HepG2 (cell line): Measurements from ENCODE around the gene NKX3-2. TPM values are rescaled to one million over a fixed set of nuclear protein-coding genes. Genes with fewer than 3 reads are reported as not detected.

Experiments used
- AKNA ChIP-seq: sonication (generic); formaldehyde crosslinking; IDR thresholded peaks from 2 replicates; pipeline ENCODE4 v1.4.0; 2020; ENCODE audit warnings: missing genetic modification reagents, borderline replicate concordance
- ELF3 ChIP-seq: IDR thresholded peaks from 2 replicates; pipeline ENCODE4 v1.6.1; 2016; ENCODE audit warnings: missing genetic modification reagents, missing compliant biosample characterization
- FOXA3 ChIP-seq: IDR thresholded peaks from 2 replicates; pipeline ENCODE4 v1.6.1; 2016; ENCODE audit warnings: missing genetic modification reagents, missing compliant biosample characterization
- GFI1 ChIP-seq: sonication (generic); formaldehyde crosslinking; IDR thresholded peaks from 2 replicates; pipeline ENCODE4 v1.5.0; 2020; ENCODE audit warnings: missing genetic modification reagents, mild to moderate bottlenecking, borderline replicate concordance
- KDM2A ChIP-seq: sonication (generic); formaldehyde crosslinking; IDR thresholded peaks from 2 replicates; pipeline ENCODE4 v1.4.0; 2020; ENCODE audit warnings: low read depth, missing genetic modification reagents, borderline replicate concordance
- KDM5A ChIP-seq: fragments of 200-600 bp; sonication (generic); IDR thresholded peaks from 2 replicates; pipeline ENCODE4 v1.7.0; 2018; ENCODE audit warnings: antibody characterized with exemption, mild to moderate bottlenecking, low read length, borderline replicate concordance
- MED1 ChIP-seq: sonication (generic); formaldehyde crosslinking; IDR thresholded peaks from 2 replicates; pipeline ENCODE4 v1.4.0; 2020; ENCODE audit warnings: missing genetic modification reagents
- NCOA2 ChIP-seq: sonication (generic); formaldehyde crosslinking; IDR thresholded peaks from 2 replicates; pipeline ENCODE4 v1.8.0; 2022; ENCODE audit warnings: inconsistent platforms
- PRDM4 ChIP-seq: sonication (generic); formaldehyde crosslinking; IDR thresholded peaks from 2 replicates; pipeline ENCODE4 v1.9.0; 2021; ENCODE audit warnings: missing genetic modification reagents, borderline replicate concordance
- ZBTB33 ChIP-seq: sonication (generic); formaldehyde crosslinking; IDR thresholded peaks from 2 replicates; pipeline ENCODE4 v1.4.0; 2020; ENCODE audit warnings: missing genetic modification reagents
- ZFP91 ChIP-seq: sonication (generic); formaldehyde crosslinking; IDR thresholded peaks from 2 replicates; pipeline ENCODE4 v1.9.0; 2022; ENCODE audit warnings: missing genetic modification reagents, mild to moderate bottlenecking, borderline replicate concordance
- ZNF605 ChIP-seq: sonication (generic); formaldehyde crosslinking; IDR thresholded peaks from 2 replicates; pipeline ENCODE4 v1.8.0; 2022; ENCODE audit warnings: mild to moderate bottlenecking, missing genetic modification reagents
- ZNF710 ChIP-seq: sonication (generic); formaldehyde crosslinking; IDR thresholded peaks from 2 replicates; pipeline ENCODE4 v1.5.0; 2020; ENCODE audit warnings: mild to moderate bottlenecking, missing genetic modification reagents, borderline replicate concordance
- ZSCAN12 ChIP-seq: sonication (generic); formaldehyde crosslinking; IDR thresholded peaks from 2 replicates; pipeline ENCODE4 v1.9.0; 2021; ENCODE audit warnings: mild to moderate bottlenecking, missing genetic modification reagents
- polyA plus RNA-seq, 8 experiments: library from polyadenylated mRNA; depleted of rRNA in 3 of 8; stranded (reverse) in 7 of 8; unstranded in 1 of 8; fragments of >200 nt; fragmentation: Illumina TruSeq in 4 of 8; extraction: Trizol in 4 of 8; gene quantifications; 2 replicates each; pipeline versions ENCODE4 v1.2.1 to v1.2.3, GENCODE V29; 2011 to 2016; ENCODE audit warnings: low read depth in 4 of 8, missing spikeins in 1 of 8, mixed read lengths in 1 of 8; ENCODE audit not compliant: insufficient read depth in 1 of 8
- total RNA-seq, 5 experiments: library from RNA; depleted of rRNA; stranded (reverse); fragments of >200 nt; fragmentation: Illumina TruSeq; extraction: Trizol; gene quantifications; 2 replicates each; pipeline ENCODE4 v1.2.3, GENCODE V29; 2016; ENCODE audit warnings: low read depth in 1 of 5

NKX3-2 gene
- total and polyA plus RNA-seq, 2 of the 13 experiments (the other 11 are each of a cell fraction or from before 2014, with no cell fraction given), result 0.07 to 0.13 TPM

- no peak for TF ChIP-seq ZNF710 (CRISPR knock-in tag)
- TF ChIP-seq ELF3, result 0 out of 2 replicates have a peak, but pooled peaks have one; percentile 15
- peak; percentile 64; the same call in 1 of the 2 replicates for TF ChIP-seq KDM2A (CRISPR knock-in tag)
- no peak for TF ChIP-seq ZSCAN12 (CRISPR knock-in tag)
- TF ChIP-seq AKNA (CRISPR knock-in tag), result no peak
- TF ChIP-seq ZNF605, result 0 out of 2 replicates have a peak, but pooled peaks have one; percentile 25
- peak; percentile 46; the same call in 1 of the 2 replicates for TF ChIP-seq KDM5A
- 0 out of 2 replicates have a peak, but pooled peaks have one; percentile 8 for TF ChIP-seq FOXA3
- no peak for TF ChIP-seq PRDM4
- no peak for TF ChIP-seq GFI1 (CRISPR knock-in tag)
- peak; percentile 43; the same call in 1 of the 2 replicates for TF ChIP-seq ZFP91
- TF ChIP-seq ZBTB33, result 0 out of 2 replicates have a peak, but pooled peaks have one; percentile 32
- TF ChIP-seq NCOA2, result no peak
- TF ChIP-seq MED1 (CRISPR knock-in tag), result 0 out of 2 replicates have a peak, but pooled peaks have one; percentile 15
These were observed 4.8 kb upstream of the NKX3-2 start (continued) for GRCh38 chr4:13548984-13549546.
